AG09319 (cell line): ENCODE data around the gene DHRS3.
"Not testable (repeated sequence)": the region's sequence is repeated elsewhere in the genome, so short reads cannot be mapped to it uniquely, and the experiment has no call there.

Experiments
- DNase-seq: peaks from one replicate; pipeline ENCODE4 v3.0.0-alpha.2; 2010; ENCODE audit warnings: low read depth; ENCODE audit errors: extremely low read depth
- TF ChIP-seq, protein P1 (sequence below): IDR thresholded peaks from 2 replicates; pipeline ENCODE4 v1.5.1; 2011; ENCODE audit warnings: low read depth, mild to moderate bottlenecking, inconsistent platforms, low read length, moderate library complexity

The DHRS3 gene

GRCh38 chr1:12565094-12565965 is 52.7 kb downstream of the DHRS3 start:
- TF ChIP-seq, protein P1, sequence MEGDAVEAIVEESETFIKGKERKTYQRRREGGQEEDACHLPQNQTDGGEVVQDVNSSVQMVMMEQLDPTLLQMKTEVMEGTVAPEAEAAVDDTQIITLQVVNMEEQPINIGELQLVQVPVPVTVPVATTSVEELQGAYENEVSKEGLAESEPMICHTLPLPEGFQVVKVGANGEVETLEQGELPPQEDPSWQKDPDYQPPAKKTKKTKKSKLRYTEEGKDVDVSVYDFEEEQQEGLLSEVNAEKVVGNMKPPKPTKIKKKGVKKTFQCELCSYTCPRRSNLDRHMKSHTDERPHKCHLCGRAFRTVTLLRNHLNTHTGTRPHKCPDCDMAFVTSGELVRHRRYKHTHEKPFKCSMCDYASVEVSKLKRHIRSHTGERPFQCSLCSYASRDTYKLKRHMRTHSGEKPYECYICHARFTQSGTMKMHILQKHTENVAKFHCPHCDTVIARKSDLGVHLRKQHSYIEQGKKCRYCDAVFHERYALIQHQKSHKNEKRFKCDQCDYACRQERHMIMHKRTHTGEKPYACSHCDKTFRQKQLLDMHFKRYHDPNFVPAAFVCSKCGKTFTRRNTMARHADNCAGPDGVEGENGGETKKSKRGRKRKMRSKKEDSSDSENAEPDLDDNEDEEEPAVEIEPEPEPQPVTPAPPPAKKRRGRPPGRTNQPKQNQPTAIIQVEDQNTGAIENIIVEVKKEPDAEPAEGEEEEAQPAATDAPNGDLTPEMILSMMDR: no peak
- DNase-seq: no peak

GRCh38 chr1:12564251-12564650 is 53.8 kb downstream of the DHRS3 start:
- not testable (repeated sequence) for DNase-seq

DNA sequence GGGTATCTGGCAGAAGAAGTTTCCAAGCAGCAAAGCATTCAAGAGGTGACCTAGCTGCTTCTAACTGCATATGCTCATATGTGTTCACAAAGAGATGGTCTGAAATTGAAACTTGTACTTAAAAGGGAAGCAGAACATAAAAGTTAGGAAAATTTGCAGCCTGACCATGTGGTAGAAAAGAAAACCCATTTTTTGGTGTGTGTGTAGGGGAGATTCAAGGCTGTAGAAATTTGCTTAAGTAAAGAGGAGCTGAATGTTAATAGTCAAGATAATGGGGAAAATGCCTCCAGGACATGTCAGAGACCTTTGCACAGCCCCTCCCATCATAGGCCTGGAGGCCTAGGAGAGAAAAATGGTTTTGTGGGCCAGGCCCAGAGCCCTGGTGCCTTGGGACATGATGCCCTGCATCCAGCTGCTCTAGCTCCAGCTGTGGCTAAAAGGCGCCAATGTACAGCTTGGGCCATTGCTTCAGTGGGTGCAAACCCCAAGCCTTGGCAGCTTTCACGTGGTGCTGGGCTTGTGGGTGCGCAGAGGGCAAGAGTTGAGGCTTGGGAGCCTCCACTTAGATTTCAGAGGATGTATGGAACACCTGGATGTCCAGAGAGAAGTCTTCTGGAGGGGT is 54.9 kb downstream of the DHRS3 start:
- TF ChIP-seq, protein P1: no peak
- DNase-seq: no peak

- TF ChIP-seq, protein P1: no peak
- no peak for DNase-seq
Observed at GRCh38 chr1:12561121-12561520, 56.9 kb downstream of the DHRS3 start.

DNA sequence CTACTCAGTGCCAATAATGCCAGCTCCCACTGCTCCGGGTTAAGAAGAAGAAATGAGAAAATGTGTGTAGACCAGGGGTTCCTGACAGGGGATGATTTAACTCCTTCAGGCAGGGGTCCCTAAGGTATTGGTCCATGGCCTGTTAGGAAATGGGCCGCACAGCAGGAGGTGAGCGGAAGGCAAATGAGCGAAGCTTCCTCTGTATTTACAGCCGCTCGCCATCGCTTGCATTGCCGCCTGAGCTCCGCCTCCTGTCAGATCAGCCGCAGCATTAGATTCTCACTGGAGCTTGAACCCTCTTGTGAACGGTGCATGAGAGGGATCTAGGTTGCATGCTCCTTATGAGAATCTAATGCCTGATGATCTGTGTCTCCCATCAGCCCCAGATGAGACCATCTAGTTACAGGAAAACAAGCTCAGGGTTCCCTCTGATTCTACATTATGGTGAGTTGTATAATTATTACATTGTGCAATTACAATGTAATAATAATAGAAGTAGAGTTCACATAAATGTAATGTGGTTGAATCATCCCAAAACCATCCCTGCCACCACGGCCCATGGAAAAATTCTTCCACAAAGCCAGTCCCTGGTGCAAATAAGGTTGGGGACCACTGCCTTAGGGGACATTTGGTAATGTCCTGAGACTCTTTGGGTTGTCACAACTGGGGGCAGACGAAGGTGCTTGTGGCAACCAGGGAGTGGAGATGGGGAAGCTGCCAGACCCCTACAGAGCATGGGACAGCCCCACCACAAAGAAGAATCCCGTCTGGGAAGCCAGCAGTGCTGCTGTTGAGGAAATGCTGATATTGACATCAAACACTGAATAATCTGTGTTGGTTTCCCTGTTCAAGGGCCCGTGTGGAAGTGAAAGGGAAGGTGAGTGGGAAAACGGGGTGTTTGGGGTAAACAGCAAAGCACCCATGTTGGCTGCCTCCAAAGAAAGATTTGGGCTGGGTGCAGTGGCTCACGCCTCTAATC is 60.8 kb downstream of the DHRS3 start:
- TF ChIP-seq, protein P1: no peak
- no peak for DNase-seq

GRCh38 chr1:12556368-12556930 is 61.6 kb downstream of the DHRS3 start:
- TF ChIP-seq, protein P1: no peak

More at GRCh38 chr1:12556368-12556930, 61.6 kb downstream of the DHRS3 start:
- DNase-seq: peak; percentile 90
